ENCODE measurements around the gene LGALS7B.
"Not testable (repeated sequence)": the region's sequence is repeated elsewhere in the genome, so short reads cannot be mapped to it uniquely, and the experiment has no call there.

Gene LGALS7B

GRCh38 chr19:38821230-38821825 is 32.3 kb downstream of the LGALS7B start:
- not testable (repeated sequence) for DNase-seq (ENCODE audit: low read depth)

DNA sequence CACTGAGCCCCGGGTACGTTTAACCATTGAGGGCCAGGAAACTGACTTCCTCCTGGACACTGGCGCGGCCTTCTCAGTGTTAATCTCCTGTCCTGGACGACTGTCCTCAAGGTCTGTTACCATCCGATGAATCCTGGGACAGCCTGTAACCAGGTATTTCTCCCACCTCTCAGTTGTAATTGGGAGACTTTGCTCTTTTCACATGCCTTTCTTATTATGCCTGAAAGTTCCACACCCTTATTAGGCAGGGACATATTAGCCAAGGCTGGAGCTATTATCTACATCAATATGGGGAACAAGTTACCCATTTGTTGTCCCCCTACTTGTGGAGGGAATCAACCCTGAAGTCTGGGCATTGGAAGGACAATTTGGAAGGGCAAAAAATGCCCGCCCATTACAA is 36.9 kb downstream of the LGALS7B start:
- DNase-seq (ENCODE audit: low read depth): not testable (repeated sequence)

- no peak for DNase-seq (ENCODE audit: low read depth)
Measured at GRCh38 chr19:38826856-38827551, 38.0 kb downstream of the LGALS7B start.

- not testable (repeated sequence) for DNase-seq (ENCODE audit: low read depth)
Measured at GRCh38 chr19:38829203-38829602, 40.2 kb downstream of the LGALS7B start.

- no peak for DNase-seq (ENCODE audit: low read depth)
Measured at GRCh38 chr19:38830039-38830733, 41.2 kb downstream of the LGALS7B start.

- peak; percentile 93 for DNase-seq (ENCODE audit: low read depth)
Measured at GRCh38 chr19:38831142-38831605, 42.2 kb downstream of the LGALS7B start.

- no peak for DNase-seq (ENCODE audit: low read depth)
Measured at GRCh38 chr19:38833092-38833425, 44.1 kb downstream of the LGALS7B start.

- no peak for DNase-seq (ENCODE audit: low read depth)
Measured at GRCh38 chr19:38834104-38834490, 45.1 kb downstream of the LGALS7B start.

DNA sequence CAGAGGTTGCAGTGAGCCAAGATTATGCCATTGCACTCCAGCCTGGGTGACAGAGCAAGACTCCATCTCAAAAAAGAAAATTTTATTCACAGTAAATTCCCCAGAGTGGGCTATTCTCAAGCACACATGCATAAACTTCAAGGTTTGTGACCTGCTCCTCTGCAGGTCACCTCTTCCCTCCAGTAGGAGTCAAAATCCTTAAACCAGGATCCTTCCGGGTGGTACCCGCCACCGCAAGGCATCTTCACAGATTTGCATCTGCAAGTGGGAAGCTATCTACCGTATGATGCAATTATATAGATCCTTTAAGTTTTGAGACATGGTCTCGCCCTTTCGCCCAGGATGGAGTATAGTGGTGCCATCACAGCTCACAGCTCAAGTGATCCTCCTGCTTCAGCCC is 45.6 kb downstream of the LGALS7B start:
- no peak for DNase-seq (ENCODE audit: low read depth)

DNA sequence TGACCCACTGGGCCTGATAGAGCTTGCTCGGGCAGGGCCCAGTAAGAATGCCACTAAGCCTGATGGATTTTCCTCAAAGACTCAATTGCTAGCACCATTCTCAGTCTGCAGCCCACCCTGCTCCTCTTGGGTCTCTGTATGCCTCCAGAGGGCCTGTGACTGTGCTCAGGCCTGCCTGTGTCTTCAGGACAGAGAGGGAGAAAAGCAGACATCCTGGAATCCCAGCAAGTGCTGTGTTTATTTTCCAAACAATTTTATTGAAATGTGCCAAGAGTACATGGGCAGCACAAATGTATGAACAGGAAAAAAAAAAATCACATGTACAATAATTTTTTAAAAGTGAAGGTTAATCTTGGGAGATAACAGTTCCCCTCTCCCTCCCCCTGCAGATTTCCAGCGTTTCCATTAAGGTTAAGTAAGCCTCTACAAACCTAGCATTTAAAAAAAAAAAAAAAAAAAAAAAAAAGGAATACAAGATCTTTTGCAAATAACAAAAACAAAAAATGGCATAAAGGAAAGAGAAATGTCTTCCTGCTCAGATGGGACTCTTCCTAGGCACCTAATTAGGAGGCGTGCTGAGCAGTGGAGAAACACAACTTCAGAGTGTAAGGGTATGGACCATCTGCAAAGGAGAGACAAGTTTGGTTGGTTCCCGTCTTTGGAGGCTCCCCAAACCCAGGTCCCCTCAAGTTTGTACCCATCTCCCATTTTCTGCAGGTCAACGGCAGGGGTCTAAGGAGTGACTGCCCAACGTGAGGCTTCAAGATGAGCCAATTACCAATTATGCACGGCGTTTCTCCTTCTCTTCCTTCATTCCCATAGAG is 47.4 kb downstream of the LGALS7B start:
- DNase-seq (ENCODE audit: low read depth): no peak

- DNase-seq (ENCODE audit: low read depth): no peak
Measured at GRCh38 chr19:38836983-38837626, 48.1 kb downstream of the LGALS7B start.

DNA sequence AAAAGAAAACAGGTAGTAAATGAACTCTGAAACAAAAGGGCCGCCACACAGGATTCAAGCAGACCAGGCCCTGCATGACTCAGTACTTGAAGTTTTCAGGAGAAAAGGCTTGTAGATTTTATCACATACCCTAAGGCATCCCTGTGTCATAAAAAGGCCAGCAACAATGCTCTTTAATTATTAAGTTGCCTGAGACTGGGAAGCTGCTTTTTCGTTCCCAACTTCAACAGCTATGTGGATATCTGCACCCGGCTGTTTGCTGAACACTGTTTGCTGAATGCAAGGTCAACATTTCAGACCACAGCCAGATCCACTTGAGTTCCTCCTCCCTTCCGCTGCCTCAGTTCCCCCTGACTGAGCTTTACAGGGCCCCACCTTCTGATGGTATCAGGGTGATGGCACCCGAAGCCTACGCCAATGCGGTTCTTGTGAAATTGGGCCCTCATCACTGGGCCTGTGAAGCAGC is 48.7 kb downstream of the LGALS7B start:
- no peak for DNase-seq (ENCODE audit: low read depth)

DNA sequence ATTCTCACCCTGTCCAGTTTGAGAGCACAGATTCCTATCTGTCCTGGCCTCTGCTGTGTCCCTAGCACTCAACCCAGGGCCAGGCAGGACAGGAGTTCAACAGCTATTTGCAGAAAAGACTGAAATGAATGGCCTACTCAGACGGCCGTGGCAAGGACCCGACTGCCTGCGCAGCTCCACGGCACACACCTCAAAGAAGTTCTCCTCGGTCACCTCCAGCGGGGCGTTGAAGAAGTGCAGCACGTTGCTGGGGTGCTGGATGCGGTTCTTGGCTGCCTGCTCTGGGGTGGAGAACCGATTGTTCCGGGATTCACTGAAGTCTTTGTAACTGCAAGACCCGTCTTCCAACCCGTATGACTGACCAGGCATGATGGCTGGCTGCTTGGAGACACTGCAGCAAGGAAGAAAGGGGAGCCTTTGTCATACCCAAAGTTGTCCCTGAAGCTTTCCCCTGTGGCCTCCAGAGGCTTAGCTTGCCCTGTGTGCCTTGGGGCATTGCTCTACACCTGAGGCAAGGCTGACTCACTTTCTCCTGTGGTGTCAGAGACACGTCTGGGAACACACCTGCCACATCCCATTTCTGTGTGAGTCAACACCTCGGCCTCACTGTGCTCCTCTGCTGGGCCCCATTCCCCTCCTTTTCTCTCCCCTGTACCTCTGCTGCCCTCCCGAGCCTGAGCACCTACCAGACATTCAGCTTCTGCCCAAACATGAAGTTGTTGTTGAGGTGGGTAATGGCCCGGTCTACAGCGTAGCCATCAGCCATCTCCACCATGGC is 49.4 kb downstream of the LGALS7B start:
- no peak for DNase-seq (ENCODE audit: low read depth)

DNA sequence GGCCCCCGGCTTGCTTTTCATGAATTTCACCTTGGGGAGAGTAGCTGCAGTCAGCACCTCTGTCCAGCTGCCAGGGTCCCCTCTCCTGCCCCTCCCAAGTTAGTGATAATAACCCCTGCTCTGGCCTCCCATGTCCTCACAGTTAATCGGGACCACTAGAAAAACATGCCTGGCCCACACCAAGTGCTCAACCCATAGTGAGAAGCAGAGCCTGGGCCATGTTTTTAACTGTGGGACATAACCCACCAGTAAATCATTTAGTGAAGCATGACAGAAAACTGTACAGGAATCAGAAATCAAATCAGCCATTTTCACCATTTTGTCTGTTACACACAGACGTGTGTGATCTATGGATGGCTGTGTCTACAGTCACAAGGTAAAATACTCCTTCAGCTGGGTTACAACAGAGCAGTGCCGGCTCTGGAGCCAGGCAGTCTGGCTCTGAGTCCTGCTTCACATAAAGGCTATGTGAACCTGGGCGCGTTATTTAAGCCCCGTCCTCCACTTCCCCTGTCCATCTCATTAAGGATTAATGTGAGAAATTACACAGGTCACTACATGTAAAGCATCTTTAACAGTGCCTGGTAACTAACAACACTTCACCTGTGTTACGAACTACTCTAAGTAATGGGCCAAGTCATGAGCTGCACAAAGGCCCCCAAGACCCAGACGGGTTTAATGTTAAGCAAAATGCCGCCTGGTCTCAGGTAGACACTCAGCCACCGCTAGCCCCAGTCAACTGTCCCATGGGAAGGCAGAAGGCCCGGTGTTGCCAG is 50.2 kb downstream of the LGALS7B start:
- no peak for DNase-seq (ENCODE audit: low read depth)

DNA sequence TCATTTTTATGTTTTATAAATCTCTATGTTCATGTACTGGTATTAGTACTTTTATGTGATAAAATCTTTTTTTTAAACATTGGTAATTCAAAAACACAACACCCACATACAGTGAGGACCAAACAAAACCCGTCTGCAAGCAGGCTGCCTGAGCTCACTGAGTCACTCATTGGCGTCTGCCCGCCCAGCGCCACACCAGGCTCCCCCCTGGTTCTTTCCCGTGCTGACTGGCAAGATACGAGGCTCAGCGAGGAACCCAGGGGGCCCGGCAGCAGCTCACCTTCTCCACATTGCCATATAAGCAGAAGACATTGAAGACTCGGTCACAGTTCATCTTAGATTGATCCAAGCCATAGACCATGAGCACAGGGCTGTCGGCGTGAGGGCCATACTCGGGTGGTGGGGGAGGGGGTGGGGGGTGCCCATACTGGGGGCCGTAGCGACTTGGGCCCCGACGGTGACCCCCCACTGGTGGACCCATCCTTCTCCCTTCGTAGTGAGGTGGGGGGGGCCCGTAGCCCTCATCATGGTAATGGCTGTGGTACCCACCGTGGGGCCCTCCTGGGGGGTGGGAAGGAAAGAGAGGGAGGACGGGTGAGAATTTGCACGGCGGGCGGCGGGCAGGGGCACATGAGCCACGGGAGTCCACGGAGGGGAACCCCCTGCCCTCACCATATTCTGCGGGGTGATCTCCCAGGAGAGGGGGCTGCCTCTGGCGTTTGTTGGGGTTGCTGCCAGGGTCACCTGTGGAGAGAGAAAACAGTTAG is 51.0 kb downstream of the LGALS7B start:
- DNase-seq (ENCODE audit: low read depth): no peak

GRCh38 chr19:38840583-38840968 is 51.6 kb downstream of the LGALS7B start:
- no peak for DNase-seq (ENCODE audit: low read depth)
